Adrenal gland (tissue), 12 donors: Measurements from ENCODE around the gene MICU1. TPM values are rescaled to one million over a fixed set of nuclear protein-coding genes. Genes with fewer than 3 reads are reported as not detected.

Source experiments
- DNase-seq, 7 donors: peaks; one replicate each; pipeline ENCODE4 v3.0.0-alpha.2; 2019 to 2020
- H3K27ac ChIP-seq, 5 donors: fragments of 200-600 bp; sonication (generic) in 4 of 5; 1 replicate in 3 of 5; 2 replicates in 2 of 5; pipeline versions ENCODE4 v1.5.1 to v1.8.0; 2016 to 2020; ENCODE audit warnings: mild to moderate bottlenecking in 1 of 5
- H3K27me3 ChIP-seq: fragments of 200-600 bp; 2 replicates; pipeline ENCODE4 v1.8.0; 2021
- H3K36me3 ChIP-seq, 2 donors: fragments of 200-600 bp; replicated peaks in 1 of 2; 1 replicate in 1 of 2; 2 replicates in 1 of 2; pipeline versions ENCODE4 v1.5.1 to v1.8.0; 2018 to 2022
- H3K4me1 ChIP-seq, 2 donors: fragments of 200-600 bp; replicated peaks in 1 of 2; 1 replicate in 1 of 2; 2 replicates in 1 of 2; pipeline versions ENCODE4 v1.5.1 to v1.8.0; 2018 to 2021
- H3K4me3 ChIP-seq, 4 donors: fragments of 200-600 bp; sonication (generic) in 3 of 4; one replicate each; pipeline ENCODE4 v1.5.1; 2016 to 2018
- H3K9me3 ChIP-seq, 3 donors: fragments of 200-600 bp; sonication (generic) in 1 of 3; replicated peaks in 1 of 3; 1 replicate in 2 of 3; 2 replicates in 1 of 3; pipeline versions ENCODE4 v1.5.1 to v1.8.0; 2016 to 2021
- POLR2A ChIP-seq, 2 donors: fragments of 450-650 bp; IDR thresholded peaks; one replicate each; pipeline ENCODE4 v1.6.1; 2017; ENCODE audit warnings: antibody characterized with exemption in 2 of 2, mild to moderate bottlenecking in 2 of 2, moderate library complexity in 1 of 2
- WGBS, 4 donors: extraction: QIAGEN DNeasy Blood & Tissue Kit in 2 of 4; methylation state at CpG; one replicate each; pipeline versions ENCODE4 v1.1.5 to v1.1.7; 2013 to 2017; 5-methylcytosine and 5-hydroxymethylcytosine counted together
- intact Hi-C, 2 donors: fragments of 100-400 bp; cut with DNase I; formaldehyde crosslinking; loops; one replicate each; pipeline versions ENCODE4 v1.14.1 to v1.15.0; 2022 to 2023
- polyA plus RNA-seq, 3 donors: library from polyadenylated mRNA; stranded (reverse); fragments of 200-250 nt in 2 of 3; fragments of 350-450 nt in 1 of 3; fragmentation: Illumina TruSeq in 1 of 3; extraction: RNeasy Lipid Tissue Mini Kit (QIAGEN cat#74804) in 1 of 3; gene quantifications; one replicate each; pipeline ENCODE4 v1.2.3, GENCODE V29; 2013 to 2014
- total RNA-seq, 9 donors: library from RNA; depleted of rRNA in 4 of 9; stranded (reverse); fragments of >200 nt in 4 of 9; fragments of 120-200 nt in 1 of 9; fragmentation: NEBNext Ultra II Directional in 1 of 9; extraction: Animal tissue kit (Norgen Biotek cat#: 25700) in 1 of 9; gene quantifications; one replicate each; pipeline versions ENCODE4 v1.1.0 to v1.2.4, GENCODE V29; 2013 to 2023
- TF ChIP-seq, protein P1 (sequence below), 6 experiments: fragments of 450-650 bp in 4 of 6; fragments of 200-600 bp in 2 of 6; sonication (generic) in 1 of 6; IDR thresholded peaks; 1 replicate in 5 of 6; 2 replicates in 1 of 6; pipeline versions ENCODE4 v1.5.1 to v1.8.0; 2016 to 2021; ENCODE audit warnings: antibody characterized with exemption in 6 of 6, mild to moderate bottlenecking in 2 of 6, moderate library complexity in 1 of 6
- donor health status: healthy with polysubstance abuse.
- donor health status: Bipolar disorder and iron deficiency.
- donor health status: DM: yes; HTN: yes; CAD: no.
- donor health status: DM: no; HTN: no; CAD: no.
- donor health status: DM: no; HTN: no; CAD: no.
- donor health status: DM: yes; HTN: yes; CAD: no.

The MICU1 gene
- total and polyA plus RNA-seq, 12 donors = 56.5 to 122 (median 90.2) TPM

DNA sequence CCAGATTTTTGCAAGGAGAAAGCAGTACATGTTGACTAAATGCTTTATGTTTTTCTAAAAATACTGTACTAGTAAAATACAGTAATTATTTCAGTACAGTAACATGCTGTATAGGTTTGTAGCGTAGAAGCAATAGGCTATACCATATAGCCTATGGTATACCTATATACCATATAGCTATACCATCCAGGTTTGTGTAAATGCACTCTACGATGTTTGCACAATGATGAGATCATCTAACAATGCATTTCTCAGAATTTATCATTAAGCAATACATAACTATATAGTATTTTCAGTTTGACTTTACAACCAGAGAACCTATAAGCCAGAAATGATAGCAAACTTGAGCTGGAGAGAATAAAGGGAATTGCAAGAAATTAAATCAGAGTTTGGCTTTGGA lies 161.4 kb downstream of the MICU1 start:
- Histone ChIP-seq H3K36me3 (no peaks in the 10 kb centered on the region), H3K27me3 (no peaks in the 10 kb centered on the region), H3K4me3 (no peak overlapping the region), H3K9me3 (no peaks in the 10 kb centered on the region), H3K4me1 (peaks cover 0 to 15% of the 10 kb centered on the region in 2 donors), H3K27ac (no peak overlapping the region)
- TF ChIP-seq POLR2A (IDR thresholded peaks at IDR 0.05) = no peak
- TF ChIP-seq, protein P1, sequence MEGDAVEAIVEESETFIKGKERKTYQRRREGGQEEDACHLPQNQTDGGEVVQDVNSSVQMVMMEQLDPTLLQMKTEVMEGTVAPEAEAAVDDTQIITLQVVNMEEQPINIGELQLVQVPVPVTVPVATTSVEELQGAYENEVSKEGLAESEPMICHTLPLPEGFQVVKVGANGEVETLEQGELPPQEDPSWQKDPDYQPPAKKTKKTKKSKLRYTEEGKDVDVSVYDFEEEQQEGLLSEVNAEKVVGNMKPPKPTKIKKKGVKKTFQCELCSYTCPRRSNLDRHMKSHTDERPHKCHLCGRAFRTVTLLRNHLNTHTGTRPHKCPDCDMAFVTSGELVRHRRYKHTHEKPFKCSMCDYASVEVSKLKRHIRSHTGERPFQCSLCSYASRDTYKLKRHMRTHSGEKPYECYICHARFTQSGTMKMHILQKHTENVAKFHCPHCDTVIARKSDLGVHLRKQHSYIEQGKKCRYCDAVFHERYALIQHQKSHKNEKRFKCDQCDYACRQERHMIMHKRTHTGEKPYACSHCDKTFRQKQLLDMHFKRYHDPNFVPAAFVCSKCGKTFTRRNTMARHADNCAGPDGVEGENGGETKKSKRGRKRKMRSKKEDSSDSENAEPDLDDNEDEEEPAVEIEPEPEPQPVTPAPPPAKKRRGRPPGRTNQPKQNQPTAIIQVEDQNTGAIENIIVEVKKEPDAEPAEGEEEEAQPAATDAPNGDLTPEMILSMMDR (IDR thresholded peaks at IDR 0.05) = no peak
- no peak for DNase-seq
- WGBS, 4 donors = 45 to 71% (median 59%) methylated on average over 2 of the region's 2 CpGs
- intact Hi-C loops = no loop called here

DNA sequence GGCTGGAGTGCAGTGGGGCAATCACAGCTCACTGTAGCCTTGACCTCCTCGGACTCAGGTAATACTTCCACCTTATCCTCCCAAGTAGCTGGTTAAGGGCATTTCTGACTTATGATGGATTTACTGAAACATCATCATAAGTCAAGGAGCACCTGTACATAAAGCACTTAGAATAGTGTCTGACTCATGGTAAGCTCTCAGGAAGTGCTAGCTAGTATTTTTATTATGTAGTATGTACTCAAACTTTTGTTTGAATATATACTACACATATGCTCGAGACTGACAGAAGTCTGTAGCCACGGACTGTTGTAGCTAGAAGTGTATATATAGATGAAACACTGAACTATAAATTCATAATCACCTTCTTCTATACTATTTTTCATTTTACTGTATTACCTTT lies 163.6 kb downstream of the MICU1 start:
- intact Hi-C loops = no loop called here
- 85 to 91% (median 88%) methylated on average over 3 of the region's 3 CpGs for WGBS, 4 donors
- H3K9me3 ChIP-seq = no peaks in the 10 kb centered on the region
- H3K27me3 ChIP-seq = no peaks in the 10 kb centered on the region
- TF ChIP-seq POLR2A (IDR thresholded peaks at IDR 0.05) = no peak
- TF ChIP-seq, protein P1 (IDR thresholded peaks at IDR 0.05) = no peak
- DNase-seq = no peak
- H3K4me1 ChIP-seq = peaks cover 0 to 15% of the 10 kb centered on the region in 2 donors
- no peaks in the 10 kb centered on the region for H3K36me3 ChIP-seq
- H3K4me3 ChIP-seq = no peak overlapping the region
- no peak overlapping the region for H3K27ac ChIP-seq

DNA sequence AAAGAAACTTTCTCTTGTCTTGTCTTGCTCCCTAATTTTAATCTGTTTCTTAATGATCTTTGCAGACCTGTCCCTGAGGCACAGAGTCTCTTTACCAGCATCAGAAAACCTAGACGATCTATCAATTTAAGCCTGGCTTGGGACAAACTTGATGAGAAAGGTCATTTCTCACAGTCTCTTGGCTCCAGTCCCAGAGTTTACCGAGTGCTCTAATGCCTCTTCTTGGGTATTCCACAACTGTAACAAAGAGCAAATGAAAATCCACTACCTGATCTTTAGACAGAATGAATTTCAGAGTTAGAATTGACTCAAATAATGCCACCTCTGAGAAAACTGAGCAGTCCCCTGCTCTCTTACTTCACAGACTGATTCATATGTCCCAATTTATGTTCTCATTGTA lies 164.8 kb downstream of the MICU1 start:
- WGBS, 4 donors = 17 to 28% (median 20%) methylated on average over 2 of the region's 2 CpGs

DNA sequence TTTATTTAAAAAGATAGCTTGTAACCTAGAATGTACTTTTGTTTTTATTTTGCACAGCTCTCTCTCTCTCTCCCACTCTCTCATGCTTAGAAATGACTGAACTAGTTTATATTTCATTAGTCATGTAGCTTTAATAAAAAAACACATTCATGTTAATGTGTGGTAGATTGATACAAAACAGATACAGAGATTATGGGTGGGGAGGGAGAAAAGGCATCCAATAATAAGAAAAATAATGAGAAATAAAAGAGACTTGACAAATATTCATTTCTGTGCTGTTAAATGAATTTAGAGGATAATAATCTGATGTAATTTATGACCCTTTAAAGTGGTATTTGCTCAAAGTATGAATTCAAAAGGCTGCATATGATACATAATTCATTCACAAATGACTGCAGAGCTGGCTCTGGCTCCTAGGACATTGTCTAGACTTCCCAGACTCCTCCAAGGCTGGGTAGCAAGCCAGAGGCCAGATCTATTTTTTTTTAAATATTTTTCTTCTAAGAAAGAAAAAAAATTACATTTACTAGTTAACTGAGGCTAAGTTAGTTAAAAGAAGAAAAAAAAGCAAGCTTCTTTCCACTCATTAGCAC lies 165.5 kb downstream of the MICU1 start:
- TF ChIP-seq, protein P1 (IDR thresholded peaks at IDR 0.05) = no peak
- TF ChIP-seq POLR2A (IDR thresholded peaks at IDR 0.05) = no peak
- intact Hi-C loops = no loop called here
- H3K4me3 ChIP-seq = no peak overlapping the region
- DNase-seq = no peak
- H3K27ac ChIP-seq = no peak overlapping the region
- no peaks in the 10 kb centered on the region for H3K9me3 ChIP-seq
- H3K27me3 ChIP-seq = no peaks in the 10 kb centered on the region
- H3K4me1 ChIP-seq = peaks cover 0 to 15% of the 10 kb centered on the region in 2 donors
- no peaks in the 10 kb centered on the region for H3K36me3 ChIP-seq

More for the DNA sequence above, 164.8 kb downstream of the MICU1 start:
- H3K9me3 ChIP-seq = no peaks in the 10 kb centered on the region
- H3K4me1 ChIP-seq = peaks cover 0 to 15% of the 10 kb centered on the region in 2 donors
- no peak overlapping the region for H3K4me3 ChIP-seq
- H3K36me3 ChIP-seq = no peaks in the 10 kb centered on the region
- no peaks in the 10 kb centered on the region for H3K27me3 ChIP-seq
- H3K27ac ChIP-seq = no peak overlapping the region
- intact Hi-C loops = no loop called here
- peak in 5 of 7 donors; percentile 17 to 59 (median 23) for DNase-seq
- TF ChIP-seq, protein P1 (IDR thresholded peaks at IDR 0.05) = no peak
- TF ChIP-seq POLR2A (IDR thresholded peaks at IDR 0.05) = no peak
